ENCODE data around the gene SMIM14. TPM values are rescaled to one million over a fixed set of nuclear protein-coding genes. Genes with fewer than 3 reads are reported as not detected.
"Not testable (repeated sequence)": the region's sequence is repeated elsewhere in the genome, so short reads cannot be mapped to it uniquely, and the experiment has no call there.

SMIM14 gene
- total RNA-seq, 1 experiment from 2014 or later: 26.5 TPM

DNA sequence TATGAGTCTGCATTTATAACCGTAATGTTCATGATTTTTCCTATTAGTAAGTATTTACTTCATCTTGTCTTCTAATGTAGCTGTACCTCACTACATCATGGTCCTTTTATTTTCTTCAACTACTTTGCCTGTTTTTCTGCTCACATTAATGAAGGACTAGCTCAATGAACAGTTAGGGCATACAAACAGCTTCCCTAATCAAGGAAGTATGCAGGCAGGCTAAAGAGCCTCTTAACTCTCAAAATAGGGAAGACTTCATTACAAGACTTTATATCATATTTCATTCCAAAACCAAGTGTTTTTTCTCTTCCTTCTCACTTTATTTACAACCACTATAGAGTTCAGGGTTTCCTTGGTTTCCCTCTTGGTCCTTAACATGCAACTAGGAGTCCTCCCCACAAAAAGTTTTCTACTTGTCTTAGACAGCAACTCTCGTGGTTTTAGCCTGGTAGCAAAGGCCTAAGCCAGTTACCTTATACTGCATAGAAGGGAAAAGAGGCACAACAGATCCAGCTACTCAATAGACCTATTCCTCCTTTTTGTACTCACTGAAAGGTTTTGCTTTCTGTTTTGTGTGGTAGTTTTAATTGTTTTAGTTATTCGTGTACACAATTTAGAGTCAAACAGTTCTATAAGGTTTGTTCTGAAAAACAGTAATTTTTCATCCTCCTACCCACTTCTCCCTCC is 40.8 kb downstream of the SMIM14 start:
- DNase-seq (ENCODE audit: low spot score): no peak

DNA sequence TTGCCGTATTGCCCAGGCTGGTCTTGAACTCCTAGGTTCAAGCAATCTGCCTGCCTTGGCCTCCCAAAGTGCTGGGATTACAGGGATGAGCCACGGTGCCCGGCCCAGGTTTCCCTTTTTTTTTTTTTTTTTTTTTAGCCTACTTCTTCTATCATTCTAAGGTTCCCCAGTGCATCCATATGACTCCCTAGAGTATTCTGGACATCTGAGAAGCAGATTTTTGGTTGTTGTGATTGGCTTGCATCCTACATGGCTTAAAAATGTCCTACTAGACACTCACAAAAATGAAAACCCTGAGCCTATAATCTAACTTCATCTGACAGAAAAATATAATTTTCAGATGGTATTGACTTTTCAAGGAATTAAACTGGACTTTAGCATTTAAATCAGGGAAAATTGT is 41.7 kb downstream of the SMIM14 start:
- DNase-seq (ENCODE audit: low spot score): no peak

DNA sequence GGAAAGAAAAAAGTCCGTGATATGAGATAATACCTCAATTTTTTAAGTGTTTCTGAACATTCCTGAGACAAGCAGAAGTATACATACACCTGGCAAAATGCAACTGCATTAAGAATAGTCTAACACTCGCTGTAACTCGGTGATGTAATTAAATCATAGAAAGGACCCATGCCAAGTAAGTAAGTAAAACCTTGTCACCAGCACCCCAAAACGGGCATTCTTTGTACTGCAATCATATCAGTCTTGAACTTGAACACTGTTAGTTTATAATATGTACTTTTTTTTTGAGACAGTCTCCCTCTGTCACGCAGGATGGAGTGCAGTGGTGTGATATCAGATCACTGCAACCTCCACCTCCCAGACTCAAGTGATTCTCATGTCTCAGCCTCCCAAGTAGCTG is 47.4 kb downstream of the SMIM14 start:
- DNase-seq (ENCODE audit: low spot score): no peak

DNA sequence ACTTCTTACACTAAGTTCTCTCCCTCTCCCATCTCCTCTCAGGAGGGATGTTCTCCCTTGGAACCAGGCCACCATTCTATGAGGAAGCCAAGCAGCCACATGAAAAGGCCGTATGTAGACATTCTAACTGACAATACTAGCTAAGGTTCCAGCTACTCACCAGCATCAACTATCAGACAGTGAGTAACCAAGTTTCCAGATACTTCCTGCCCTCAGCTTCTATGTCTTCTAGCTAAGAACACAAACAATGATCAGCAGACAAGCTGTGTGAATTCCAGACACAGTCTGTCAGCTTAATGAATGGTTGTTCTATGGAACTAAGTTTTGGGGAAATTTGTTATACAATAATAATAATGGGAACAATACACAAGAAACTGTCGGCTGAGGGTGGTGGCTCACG is 50.8 kb downstream of the SMIM14 start:
- no peak for DNase-seq (ENCODE audit: low spot score)

DNA sequence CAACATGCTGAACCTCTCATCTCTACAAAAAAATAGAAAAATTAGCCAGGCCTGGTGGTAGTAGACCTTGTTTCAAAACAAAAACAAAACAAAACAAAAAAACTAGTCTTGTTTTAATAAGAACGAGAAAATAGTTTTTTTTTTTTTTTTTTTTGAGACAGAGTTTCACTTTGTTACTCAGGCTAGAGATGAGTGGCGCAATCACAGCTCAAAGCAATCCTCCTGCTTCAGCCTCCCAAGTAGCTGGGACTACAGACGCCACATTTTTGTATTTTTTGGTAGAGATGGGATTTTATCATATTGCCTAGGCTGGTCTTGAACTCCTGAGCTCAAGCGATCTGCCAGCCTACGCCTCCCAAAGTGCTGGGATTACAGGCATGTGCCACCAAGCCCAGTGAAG is 63.7 kb downstream of the SMIM14 start:
- no peak for DNase-seq (ENCODE audit: low spot score)

DNA sequence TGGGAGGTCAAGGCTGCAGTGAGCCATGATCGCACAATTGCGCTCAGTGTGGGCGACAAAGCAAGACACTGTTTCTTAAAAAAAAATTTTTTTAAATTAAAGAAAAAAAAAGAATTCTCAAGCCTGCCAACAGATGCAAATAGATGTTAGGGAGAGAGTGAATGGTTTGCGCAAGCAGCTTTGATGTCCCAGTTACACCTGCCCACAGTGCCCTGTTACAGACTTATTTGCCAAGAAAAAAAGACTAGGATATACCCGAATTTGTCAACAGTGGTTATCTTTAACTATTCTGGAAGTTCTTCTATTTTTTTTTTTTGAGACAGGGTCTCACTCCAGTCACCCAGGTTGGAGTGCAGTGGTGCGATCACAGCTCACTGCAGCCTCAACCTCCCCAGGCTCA is 67.2 kb downstream of the SMIM14 start:
- no peak for DNase-seq (ENCODE audit: low spot score)

DNA sequence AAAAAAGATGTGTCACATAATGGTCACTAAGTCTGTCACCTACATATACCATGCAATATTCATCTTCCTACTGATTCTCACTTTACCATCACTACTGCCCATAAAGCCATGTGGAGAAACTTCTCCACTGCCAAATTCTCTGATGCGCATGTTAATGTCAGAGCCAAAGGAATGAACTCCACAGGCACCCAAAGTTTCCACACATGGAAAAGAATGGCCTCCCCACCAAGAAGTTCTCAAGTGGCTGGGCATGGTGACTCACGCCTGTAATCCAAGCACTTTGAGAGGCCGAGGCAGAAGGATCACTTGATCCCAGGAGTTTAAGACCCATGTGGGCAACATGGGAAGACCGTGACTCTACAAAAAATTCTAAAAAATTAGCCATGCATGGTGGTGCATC is 67.6 kb downstream of the SMIM14 start:
- no peak for DNase-seq (ENCODE audit: low spot score)

DNA sequence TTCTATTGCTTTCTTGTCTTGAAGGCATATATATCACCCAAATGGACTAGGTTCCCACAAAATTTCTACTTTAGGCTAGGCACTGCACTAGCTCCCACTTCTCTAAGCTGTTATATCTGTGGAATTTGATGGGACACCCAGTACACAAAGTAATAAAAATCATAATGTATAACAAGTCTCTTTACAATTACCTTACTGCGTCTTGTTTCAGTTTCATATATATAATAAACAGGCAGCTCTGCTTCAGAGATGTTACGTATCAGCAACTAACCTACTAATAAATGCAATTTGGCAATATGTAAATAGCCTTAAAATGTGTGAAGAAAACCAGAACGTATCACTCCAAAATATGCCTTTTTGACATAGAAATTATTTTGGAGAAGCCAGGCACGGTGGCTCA is 69.5 kb downstream of the SMIM14 start:
- no peak for DNase-seq (ENCODE audit: low spot score)

DNA sequence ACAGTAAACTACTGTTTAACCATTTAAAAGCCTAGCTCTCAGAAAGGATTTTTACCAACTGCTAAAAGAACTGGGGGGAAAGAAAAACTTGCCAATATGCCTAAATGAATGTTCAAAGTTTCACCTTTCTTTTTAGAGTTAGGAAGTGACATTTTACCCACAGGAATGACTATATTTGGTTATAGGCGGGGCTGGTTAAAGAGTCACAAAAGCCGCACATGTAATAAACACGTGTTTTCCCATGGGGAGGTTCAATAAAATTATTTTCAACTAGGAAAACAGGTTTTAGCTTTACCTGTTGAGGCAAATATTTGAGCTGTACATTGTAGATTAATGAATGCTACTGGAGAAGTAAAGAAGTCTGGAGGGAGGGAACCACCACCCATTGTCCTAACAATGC is 69.9 kb downstream of the SMIM14 start:
- DNase-seq (ENCODE audit: low spot score): no peak

DNA sequence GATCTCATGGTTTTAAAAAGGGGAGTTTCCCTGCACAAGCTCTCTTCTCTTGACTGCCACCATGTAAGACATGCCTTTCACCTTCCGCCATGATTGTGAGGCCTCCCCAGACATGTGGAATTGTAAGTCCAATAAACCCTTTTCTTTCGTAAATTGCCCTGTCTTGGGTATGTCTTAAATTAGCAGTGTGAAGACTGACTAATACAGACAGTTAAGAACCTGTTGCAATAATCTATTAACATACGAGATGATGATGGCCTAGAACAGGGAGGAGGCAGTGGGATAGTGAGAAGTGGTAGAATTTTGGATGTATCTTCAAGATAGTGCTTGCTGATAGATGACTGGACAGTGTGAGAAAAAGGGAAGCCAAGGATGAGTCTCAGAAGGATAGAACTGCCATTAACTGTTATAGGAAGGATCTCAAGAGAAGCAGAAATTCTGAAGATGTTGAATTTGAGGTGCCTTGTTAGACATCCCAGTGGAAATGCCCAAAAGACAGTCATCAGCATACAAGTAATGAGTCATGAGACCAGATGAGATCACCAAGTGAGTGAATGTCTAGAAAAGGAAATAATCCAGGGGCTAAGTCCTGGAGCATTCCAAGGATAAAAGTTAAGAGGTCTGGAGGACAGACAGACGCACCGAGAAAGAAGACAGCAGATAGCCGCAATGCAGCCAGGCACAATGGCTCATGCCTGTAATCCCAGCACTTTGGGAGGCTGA is 72.6 kb downstream of the SMIM14 start:
- DNase-seq (ENCODE audit: low spot score): peak; percentile 73

DNA sequence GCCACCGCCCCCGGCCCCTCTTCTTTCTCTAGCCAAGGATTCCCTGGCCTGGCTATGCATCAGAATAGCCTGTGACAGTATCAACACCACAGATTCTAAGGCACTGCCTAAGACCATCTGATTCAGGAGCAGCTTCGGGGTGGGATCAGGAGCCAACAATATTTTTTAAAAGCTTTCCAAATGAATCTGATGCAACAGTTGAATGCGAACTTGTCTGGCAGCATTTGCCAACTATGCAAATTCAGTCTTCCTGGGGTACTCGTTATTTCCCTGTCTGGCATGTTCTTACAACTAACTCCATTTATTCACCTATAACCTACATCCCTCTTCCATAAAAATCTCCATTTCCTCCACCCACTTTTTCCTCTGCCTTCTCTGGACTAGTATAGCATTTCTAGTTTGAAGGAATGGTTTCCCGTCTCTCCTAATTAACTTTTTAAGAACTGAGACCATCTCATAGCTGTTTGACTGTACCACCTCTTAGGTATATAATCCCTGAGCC is 75.3 kb downstream of the SMIM14 start:
- DNase-seq (ENCODE audit: low spot score): no peak

DNA sequence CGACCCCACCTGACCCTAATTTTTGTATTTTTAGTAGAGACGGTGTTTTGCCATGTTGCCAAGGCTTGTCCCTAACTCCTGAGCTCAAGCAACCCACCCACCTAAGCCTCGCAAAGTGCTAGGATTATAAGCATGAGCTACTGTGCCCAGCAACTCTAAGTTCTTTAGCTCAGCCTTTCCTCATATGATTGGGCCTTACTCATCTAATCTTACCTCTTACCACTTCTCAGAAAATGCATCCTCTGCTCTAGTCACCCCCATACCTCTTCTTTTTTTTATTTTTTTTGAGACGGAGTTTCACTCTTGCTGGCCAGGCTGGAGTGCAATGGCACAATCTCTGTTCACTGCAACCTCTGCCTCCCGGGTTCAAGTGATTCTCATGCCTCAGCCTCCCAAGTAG is 75.9 kb downstream of the SMIM14 start:
- no peak for DNase-seq (ENCODE audit: low spot score)

DNA sequence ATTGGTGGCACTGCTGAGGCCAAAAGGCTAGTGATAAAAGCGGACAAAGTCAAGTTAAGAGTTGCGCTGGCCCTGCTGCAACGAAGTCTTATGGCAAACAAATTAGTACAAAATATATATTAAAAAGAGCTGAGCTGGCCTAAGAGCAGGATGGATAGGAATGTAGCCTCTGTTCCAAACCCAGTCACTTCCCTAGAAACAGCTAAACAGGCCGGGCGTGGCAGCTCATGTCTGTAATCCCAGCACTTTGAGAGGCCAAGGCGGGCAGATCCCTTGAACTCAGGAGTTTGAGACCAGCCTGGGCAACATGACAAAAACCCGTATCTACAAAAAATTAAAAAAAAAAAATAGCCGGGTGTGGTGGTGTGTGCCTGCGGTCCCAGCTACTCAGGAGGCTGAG is 79.0 kb downstream of the SMIM14 start:
- no peak for DNase-seq (ENCODE audit: low spot score)

DNA sequence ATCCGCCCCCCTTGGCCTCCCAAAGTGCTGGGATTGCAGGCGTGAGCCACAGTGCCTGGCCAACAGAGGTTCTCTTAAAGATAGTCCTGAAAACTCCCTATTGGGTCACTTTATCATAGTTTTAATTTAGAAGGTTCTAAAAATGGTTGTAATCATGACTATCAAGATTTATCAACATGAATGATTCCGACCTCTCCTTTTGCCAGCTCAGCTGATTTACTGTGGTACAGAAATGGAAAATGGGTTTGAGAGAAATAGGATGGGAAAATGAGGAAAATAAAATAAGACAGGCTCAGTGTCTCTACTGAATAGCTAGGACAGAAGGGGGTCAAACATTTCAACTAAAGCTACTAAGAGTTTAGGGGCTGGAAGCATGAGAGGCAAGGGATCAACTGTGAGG is 83.2 kb downstream of the SMIM14 start:
- no peak for DNase-seq (ENCODE audit: low spot score)

DNA sequence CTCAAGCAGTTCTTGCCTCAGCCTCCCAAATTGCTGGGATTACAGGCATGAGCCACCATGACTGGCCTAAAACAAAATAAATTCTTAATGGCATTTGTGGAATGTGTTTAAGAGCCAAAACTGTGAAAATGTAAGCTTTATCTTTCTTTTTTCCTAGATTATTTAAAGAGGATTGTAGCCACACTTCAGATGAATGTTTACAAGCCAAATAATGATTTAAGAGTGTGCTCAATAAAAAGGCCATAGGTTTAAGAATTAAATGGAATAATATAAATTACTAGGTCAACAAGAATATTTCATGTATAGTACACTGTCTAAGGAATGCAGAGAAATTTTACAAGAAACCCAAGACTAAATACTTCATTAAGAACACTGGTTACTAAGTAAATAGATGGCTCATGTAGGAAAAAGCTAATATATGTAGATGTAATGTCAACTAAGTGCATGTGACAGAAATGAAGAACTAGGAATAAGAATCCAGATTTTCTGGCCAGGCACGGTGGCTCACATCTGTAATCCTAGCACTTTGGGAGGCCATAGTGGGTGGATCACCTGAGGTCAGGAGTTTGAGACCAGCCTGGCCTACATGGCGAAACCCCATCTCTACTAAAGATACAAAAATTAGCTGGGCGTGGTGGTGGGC is 90.1 kb downstream of the SMIM14 start:
- DNase-seq (ENCODE audit: low spot score): peak; percentile 10

DNA sequence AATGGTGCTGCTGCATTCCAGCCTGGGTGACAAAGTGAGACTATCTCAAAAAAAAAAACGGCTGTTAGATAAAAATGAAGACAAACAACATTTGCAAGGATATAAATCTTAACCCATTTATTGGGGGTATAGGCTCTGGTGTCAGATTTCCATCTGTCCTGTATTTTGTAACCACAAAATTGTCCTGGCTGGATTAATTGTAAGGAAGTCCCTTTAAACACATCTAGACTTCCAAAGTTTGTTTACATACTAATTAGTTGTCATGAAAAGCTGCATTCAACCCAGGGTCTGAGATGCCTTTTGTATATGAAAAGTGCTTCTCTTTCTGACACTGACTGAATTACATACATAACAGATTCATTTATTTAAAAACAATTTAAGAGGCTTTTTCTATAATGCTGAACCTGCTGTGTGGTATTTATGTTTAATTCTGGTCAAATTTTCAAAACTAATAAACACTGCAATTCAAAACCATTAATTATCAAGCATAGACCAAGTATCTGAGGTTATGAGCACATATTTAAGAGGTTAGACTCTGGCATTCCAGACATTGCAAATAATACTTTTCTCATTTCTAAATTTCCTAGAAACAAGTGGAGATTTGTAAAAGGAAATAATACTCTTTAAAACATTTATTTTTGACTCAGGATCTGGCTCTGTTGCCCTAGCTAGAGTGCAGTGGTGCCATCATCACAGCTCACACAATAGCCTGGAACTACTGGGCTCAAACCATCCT is 93.9 kb downstream of the SMIM14 start:
- DNase-seq (ENCODE audit: low spot score): no peak

DNA sequence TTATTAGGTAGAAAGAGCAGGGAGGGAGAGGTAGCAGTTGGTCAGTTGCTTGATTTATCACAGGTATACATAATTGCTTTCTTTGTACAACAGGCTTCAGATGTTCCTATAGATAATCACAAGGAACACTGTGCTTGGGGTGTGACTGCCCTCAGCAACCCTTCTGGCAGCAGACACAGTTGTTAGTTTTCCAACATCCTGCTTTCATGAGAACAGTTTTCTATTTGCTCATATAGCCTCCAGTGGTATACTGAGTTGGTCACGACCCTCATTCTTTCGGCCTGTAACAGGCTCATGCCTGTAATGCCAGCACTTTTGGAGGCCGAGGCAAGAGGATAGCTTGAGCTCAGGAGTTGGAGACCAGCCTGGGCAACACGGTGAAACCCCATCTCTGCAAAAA is 94.6 kb downstream of the SMIM14 start:
- not testable (repeated sequence) for DNase-seq (ENCODE audit: low spot score)

DNA sequence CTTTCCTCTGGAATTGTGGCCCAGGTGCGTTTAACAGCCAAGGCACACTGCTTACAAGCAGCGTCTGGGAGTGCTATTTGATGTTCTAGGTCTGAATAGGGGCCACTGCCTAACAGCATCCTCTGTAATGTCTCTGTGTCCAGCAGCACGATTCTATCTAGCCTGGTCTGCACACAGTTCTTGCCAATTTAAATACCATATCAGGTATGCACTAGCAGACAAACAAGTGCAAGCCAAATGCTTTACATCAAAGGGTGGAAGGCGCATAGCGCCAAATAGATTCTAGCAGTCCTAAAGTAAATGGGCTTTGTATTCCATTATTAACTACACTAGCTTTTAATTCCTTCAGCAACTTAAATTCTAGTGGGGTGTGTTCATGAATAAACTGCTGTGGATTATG is 95.6 kb downstream of the SMIM14 start:
- no peak for DNase-seq (ENCODE audit: low spot score)

DNA sequence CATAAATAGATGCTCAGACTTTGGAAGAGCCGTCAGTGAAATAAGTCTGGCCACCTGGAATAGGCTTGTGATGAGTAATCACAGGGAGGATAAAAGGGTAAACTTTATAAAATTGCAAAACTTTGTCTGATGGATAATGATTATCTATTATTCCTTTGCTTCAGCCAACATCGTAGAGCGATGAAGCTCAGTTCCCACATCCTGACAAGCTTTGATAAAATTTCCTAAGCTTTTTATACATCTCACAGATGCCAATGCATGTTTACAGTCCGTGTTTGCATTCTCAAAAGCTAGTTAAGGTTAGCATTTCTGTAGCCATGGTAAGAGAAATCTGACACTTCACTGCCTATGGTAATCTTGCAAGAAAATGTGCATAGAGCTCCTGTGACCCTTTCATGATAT is 96.1 kb downstream of the SMIM14 start:
- no peak for DNase-seq (ENCODE audit: low spot score)

DNA sequence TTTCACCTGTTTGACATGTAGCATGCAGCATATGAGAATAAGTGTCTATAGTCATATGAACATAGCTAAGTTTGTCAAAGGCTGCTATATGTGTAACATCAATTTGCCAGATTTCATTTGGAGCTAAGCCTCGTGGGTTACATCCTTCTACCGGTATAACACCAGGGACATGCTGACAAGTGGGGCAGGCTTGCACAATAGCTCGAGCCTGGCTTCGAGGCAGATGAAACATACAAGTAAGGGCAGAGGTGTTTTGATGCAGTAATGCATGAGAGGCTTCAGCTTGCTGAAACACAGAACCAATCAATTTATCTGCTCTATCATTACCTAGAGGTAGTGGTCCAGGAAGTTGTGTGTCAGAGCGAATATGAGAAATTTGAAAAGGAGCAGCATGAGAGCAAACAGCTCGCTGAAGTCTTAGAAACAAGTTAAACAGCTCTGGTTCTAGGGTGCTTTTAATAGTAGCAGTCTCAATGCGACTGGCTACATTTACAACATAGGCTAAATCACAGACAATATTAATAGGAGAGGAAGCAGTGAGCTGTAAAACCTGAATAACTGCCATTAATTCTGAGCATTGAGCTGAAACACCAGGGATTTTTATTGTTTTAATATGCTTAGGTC is 96.6 kb downstream of the SMIM14 start:
- DNase-seq (ENCODE audit: low spot score): no peak

DNA sequence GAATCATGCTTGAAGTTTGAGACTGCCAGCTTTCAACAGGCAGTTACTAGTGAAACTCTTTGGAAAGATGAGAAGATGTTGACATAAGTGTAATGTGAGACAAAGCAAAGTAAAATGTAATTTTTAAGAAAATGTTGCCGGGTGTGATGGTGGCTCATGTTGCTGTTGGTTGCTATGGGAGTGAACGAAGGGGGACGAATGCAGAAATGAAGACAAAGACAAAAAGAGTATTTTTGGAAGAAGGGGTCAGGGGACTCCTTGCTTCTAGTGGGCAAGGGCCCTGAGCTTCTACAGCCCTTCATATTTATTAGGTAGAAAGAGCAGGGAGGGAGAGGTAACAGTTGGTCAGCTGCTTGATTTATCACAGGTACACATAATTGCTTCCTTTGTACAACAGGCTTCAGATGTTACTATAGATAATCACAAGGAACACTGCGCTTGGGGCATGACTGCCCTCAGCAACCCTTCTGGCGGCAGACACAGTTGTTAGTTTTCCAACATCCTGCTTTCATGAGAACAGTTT is 99.5 kb downstream of the SMIM14 start:
- DNase-seq (ENCODE audit: low spot score): no peak

DNA sequence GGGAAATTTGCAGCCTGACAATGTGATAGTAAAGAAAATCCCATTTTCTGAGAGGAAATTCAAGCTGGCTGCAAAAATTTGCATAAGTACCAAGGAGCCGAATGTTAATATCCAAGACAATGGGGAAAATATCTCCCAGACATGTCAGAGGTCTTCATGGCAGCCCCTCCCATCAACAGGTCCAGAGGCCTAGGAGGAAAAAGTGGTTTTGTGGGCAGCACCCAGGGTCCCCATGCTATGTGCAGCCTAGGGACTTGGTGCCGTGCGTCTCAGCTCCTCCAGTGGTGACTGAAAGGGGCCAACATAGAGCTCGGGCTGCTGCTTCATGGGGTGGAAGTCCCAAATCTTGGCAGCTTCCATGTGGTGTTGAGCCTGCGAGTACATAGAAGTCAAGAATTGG is 105.1 kb downstream of the SMIM14 start:
- no peak for DNase-seq (ENCODE audit: low spot score)
